Measurements from ENCODE around the gene RPS24. TPM values are rescaled to one million over a fixed set of nuclear protein-coding genes. Genes with fewer than 3 reads are reported as not detected.
A peak's percentile ranks its signal among the peaks of the same experiment; 100 is the strongest.

Gene RPS24
- total and polyA plus RNA-seq, 2 of the 13 experiments (the other 11 are each of a cell fraction or from before 2014, with no cell fraction given) = 2,690 to 3,319 TPM

GRCh38 chr10:78029269-78030226 lies 4.1 kb upstream of the RPS24 start, which contains the start of gene POLR3A:
Gene POLR3A, minus strand, starts transcription at chr10:78029515. Its CDS starts 108 bp downstream, at chr10:78029407.
- peaks cover 34% of the 10 kb centered on the region for H3K79me2 ChIP-seq (ENCODE audit: insufficient read depth, low read length)
- intact Hi-C loops (cut with micrococcal nuclease; ENCODE audit: unreplicated experiment) = loop anchor here (1.0 to 2.0 kb wide), 3 partner anchors 40 to 180 kb away; no protein-coding TSS in a partner anchor
- ATAC-seq (peak; percentile 82), DNase-seq (ENCODE audit: low spot score) (peak; percentile 93), FAIRE-seq (peak; percentile 62)
- H3K9me3 ChIP-seq (ENCODE audit: low read length) = no peaks in the 10 kb centered on the region
- H3K4me2 ChIP-seq (ENCODE audit: low read depth, low read length) = peak within 1 kb of the TSS; percentile 81
- H3K4me3 ChIP-seq (replicated peaks in 1 of 3; ENCODE audit: insufficient read depth in 1 of 3, low read depth in 2 of 3, low read length in 3 of 3) = peak within 1 kb of the TSS; percentile 80 to 95 (median 81)
- no peaks in the 10 kb centered on the region; a peak in 2 of 5 replicates for H3K27me3 ChIP-seq (ENCODE audit: control insufficient read depth in 1 of 2, insufficient read depth in 2 of 2, low read length in 2 of 2)
- H3K9ac ChIP-seq (ENCODE audit: insufficient read depth, low read depth, low read length) = peak within 1 kb of the TSS; percentile 92
- peak within 1 kb of the TSS; percentile 99 for H2AFZ ChIP-seq (ENCODE audit: low read length)
- peaks cover 3% of the 10 kb centered on the region; the same call in 1 of the 2 replicates for H4K20me1 ChIP-seq (ENCODE audit: insufficient read depth, low read length)
- WGBS (ENCODE audit: low lambda C conversion rate) = under 1% methylated on average over 34 of the region's 35 CpGs
- in situ Hi-C loops (cut with HindIII; ENCODE audit: extremely low pct_ligation_motif_present, low pct_unique_long_range_greater_than_20kb) = loop anchor here (10.0 kb wide), 1 partner anchor 185 kb away; no protein-coding TSS in a partner anchor
- CTCF ChIA-PET (ENCODE audit: low intra/inter-chr PET ratio, low total read pairs) = interaction anchor here (2.1 kb wide), 1 partner anchor 183 kb away, joined by 11 read pairs; no protein-coding TSS in a partner anchor
- peak within 1 kb of the TSS; percentile 95 for H3K27ac ChIP-seq (ENCODE audit: extremely low read length, insufficient read depth, low read length)
- no TSS peak for BruUV-seq (replicated peaks)
- POLR2A ChIA-PET = interaction anchor here (0.7 to 2.4 kb wide), 3 partner anchors 38 to 1033 kb away, joined by 3 to 9 read pairs (median 6); no protein-coding TSS in a partner anchor
- H3K4me1 ChIP-seq (ENCODE audit: insufficient read depth, low read length) = peaks cover 24% of the 10 kb centered on the region
- peaks cover 6 to 25% of the 10 kb centered on the region in 2 experiments; a peak in 4 of 5 replicates for H3K36me3 ChIP-seq (replicated peaks in 1 of 2; ENCODE audit: control insufficient read depth in 1 of 2, insufficient read depth in 2 of 2, low read length in 2 of 2)
- TF ChIP-seq ARHGAP35 (CRISPR knock-in tag; IDR thresholded peaks at IDR 0.05; ENCODE audit: borderline replicate concordance) (0 out of 2 replicates have a peak, but pooled peaks have one; percentile 50), KLF9 (CRISPR knock-in tag; IDR thresholded peaks at IDR 0.05; ENCODE audit: low read depth) (no peak), BRF2 (CRISPR knock-in tag; IDR thresholded peaks at IDR 0.05) (no peak), TFDP2 (CRISPR knock-in tag; IDR thresholded peaks at IDR 0.05) (peak; percentile 46), JUNB (CRISPR knock-in tag; IDR thresholded peaks at IDR 0.05; ENCODE audit: borderline replicate concordance) (no peak), HNRNPL (IDR thresholded peaks at IDR 0.05; ENCODE audit: low read depth, low read length) (peak; percentile 61; the same call in 1 of the 2 replicates), MTF1 (CRISPR knock-in tag; IDR thresholded peaks at IDR 0.05) (peak; percentile 37; the same call in 1 of the 2 replicates), STAT6 (CRISPR knock-in tag; IDR thresholded peaks at IDR 0.05; ENCODE audit: borderline replicate concordance) (no peak), ZNF790 (CRISPR knock-in tag; IDR thresholded peaks at IDR 0.05; ENCODE audit: borderline replicate concordance) (no peak), CERS6 (CRISPR knock-in tag; IDR thresholded peaks at IDR 0.05) (no peak), ZNF431 (CRISPR knock-in tag; IDR thresholded peaks at IDR 0.05; ENCODE audit: borderline replicate concordance, low read depth) (no peak), ATF5 (CRISPR knock-in tag; IDR thresholded peaks at IDR 0.05; ENCODE audit: low read depth) (no peak), FOXK2 (IDR thresholded peaks at IDR 0.05) (0 out of 2 replicates have a peak, but pooled peaks have one; percentile 31), KDM5B (CRISPR knock-in tag; IDR thresholded peaks at IDR 0.05; ENCODE audit: borderline replicate concordance) (0 out of 2 replicates have a peak, but pooled peaks have one; percentile 41), TGIF2 (CRISPR knock-in tag; IDR thresholded peaks at IDR 0.05) (peak; percentile 66; the same call in 1 of the 2 replicates)

Data from HepG2 (cell line).